H9 (cell line): ENCODE results near the gene KHSRP. TPM values are rescaled to one million over a fixed set of nuclear protein-coding genes. Genes with fewer than 3 reads are reported as not detected.

Experiments used
- DNase-seq: peaks from one replicate; pipeline ENCODE4 v3.0.0-alpha.2; 2017
- H2AFZ ChIP-seq: one replicate; pipeline ENCODE4 v1.6.1; 2013; ENCODE audit warnings: mild to moderate bottlenecking, low read length, control low read depth, moderate library complexity
- H2AK5ac ChIP-seq: 2 replicates; pipeline ENCODE4 v1.6.1; 2013; ENCODE audit warnings: low read length, control low read depth, mixed read lengths; ENCODE audit not compliant: insufficient read length
- H2BK120ac ChIP-seq: one replicate; pipeline ENCODE4 v1.6.1; 2013; ENCODE audit warnings: low read depth, mild to moderate bottlenecking, low read length, control low read depth, inconsistent platforms; ENCODE audit not compliant: poor library complexity, severe bottlenecking
- H2BK12ac ChIP-seq: 2 replicates; pipeline ENCODE4 v1.6.1; 2013; ENCODE audit warnings: low read length, control low read depth, mixed read lengths, low read depth; ENCODE audit not compliant: insufficient read length
- H2BK15ac ChIP-seq: 2 replicates; pipeline ENCODE4 v1.6.1; 2013; ENCODE audit warnings: low read depth, low read length, control low read depth
- H2BK20ac ChIP-seq: one replicate; pipeline ENCODE4 v1.6.1; 2013; ENCODE audit warnings: low read depth, mild to moderate bottlenecking, low read length, control low read depth, inconsistent platforms; ENCODE audit not compliant: poor library complexity, severe bottlenecking
- H2BK5ac ChIP-seq: 2 replicates; pipeline ENCODE4 v1.6.1; 2013; ENCODE audit warnings: low read length, control low read depth, mixed read lengths; ENCODE audit not compliant: insufficient read length
- H3K14ac ChIP-seq: 2 replicates; pipeline ENCODE4 v1.6.1; 2013; ENCODE audit warnings: low read length, control low read depth; ENCODE audit not compliant: insufficient read depth
- H3K18ac ChIP-seq: 2 replicates; pipeline ENCODE4 v1.6.1; 2013; ENCODE audit warnings: low read depth, mild to moderate bottlenecking, mixed read lengths, low read length, control low read depth; ENCODE audit not compliant: insufficient read length
- H3K23ac ChIP-seq: 2 replicates; pipeline ENCODE4 v1.6.1; 2013; ENCODE audit warnings: low read length, control low read depth, mixed read lengths, low read depth; ENCODE audit not compliant: insufficient read length
- H3K23me2 ChIP-seq: 2 replicates; pipeline ENCODE4 v1.6.1; 2013; ENCODE audit warnings: low read depth, mild to moderate bottlenecking, mixed read lengths, low read length, control low read depth; ENCODE audit not compliant: insufficient read length, poor library complexity, severe bottlenecking
- H3K27ac ChIP-seq: 2 replicates; pipeline ENCODE4 v1.5.1; 2013; ENCODE audit warnings: low read length, control low read depth, mixed read lengths, low read depth; ENCODE audit not compliant: insufficient read length
- H3K27me3 ChIP-seq: 2 replicates; pipeline ENCODE4 v1.6.1; 2013; ENCODE audit warnings: low read length, control low read depth, inconsistent platforms; ENCODE audit not compliant: insufficient read depth
- H3K4ac ChIP-seq: 2 replicates; pipeline ENCODE4 v1.6.1; 2013; ENCODE audit warnings: low read depth, mild to moderate bottlenecking, control low read depth, inconsistent platforms, low read length, moderate library complexity
- H3K4me1 ChIP-seq: 2 replicates; pipeline ENCODE4 v1.6.1; 2013; ENCODE audit warnings: low read length, control low read depth, inconsistent platforms; ENCODE audit not compliant: insufficient read depth
- H3K4me2 ChIP-seq: 2 replicates; pipeline ENCODE4 v1.6.1; 2013; ENCODE audit warnings: low read length, control low read depth, mixed read lengths; ENCODE audit not compliant: insufficient read length, insufficient read depth
- H3K56ac ChIP-seq: 2 replicates; pipeline ENCODE4 v1.6.1; 2013; ENCODE audit warnings: low read depth, mild to moderate bottlenecking, mixed read lengths, low read length, control low read depth; ENCODE audit not compliant: insufficient read length
- H3K79me1 ChIP-seq: 2 replicates; pipeline ENCODE4 v1.6.1; 2013; ENCODE audit warnings: low read depth, mild to moderate bottlenecking, moderate library complexity, low read length, control low read depth, inconsistent platforms; ENCODE audit not compliant: insufficient read depth, poor library complexity, severe bottlenecking
- H3K79me2 ChIP-seq: 2 replicates; pipeline ENCODE4 v1.6.1; 2013; ENCODE audit warnings: low read length, control low read depth, inconsistent platforms; ENCODE audit not compliant: insufficient read depth
- H3K9ac ChIP-seq: 2 replicates; pipeline ENCODE4 v1.6.1; 2013; ENCODE audit warnings: low read length, control low read depth, mixed read lengths; ENCODE audit not compliant: insufficient read length; ENCODE audit errors: extremely low read depth
- H3K9me3 ChIP-seq: one replicate; pipeline ENCODE4 v1.6.1; 2013; ENCODE audit warnings: low read depth, low read length, inconsistent platforms; ENCODE audit not compliant: control insufficient read depth
- H3T11ph ChIP-seq: one replicate; pipeline ENCODE4 v1.6.1; 2013; ENCODE audit warnings: mild to moderate bottlenecking, low read length, control low read depth, inconsistent platforms
- H4K20me1 ChIP-seq: one replicate; pipeline ENCODE4 v1.6.1; 2013; ENCODE audit not compliant: control insufficient read depth, insufficient read length, insufficient read depth
- H4K5ac ChIP-seq: 2 replicates; pipeline ENCODE4 v1.6.1; 2013; ENCODE audit warnings: low read depth, mild to moderate bottlenecking, mixed read lengths, low read length, control low read depth; ENCODE audit not compliant: insufficient read length
- H4K8ac ChIP-seq: replicated peaks from 2 replicates; pipeline ENCODE4 v1.6.1; 2013; ENCODE audit warnings: low read length, control low read depth, mixed read lengths, low read depth; ENCODE audit not compliant: insufficient read length
- H4K91ac ChIP-seq: 2 replicates; pipeline ENCODE4 v1.6.1; 2013; ENCODE audit warnings: low read depth, mild to moderate bottlenecking, moderate library complexity, mixed read lengths, low read length, control low read depth; ENCODE audit not compliant: insufficient read length
- H3K27ac Mint-ChIP-seq, 3 experiments: 2 replicates in 2 of 3; 3 replicates in 1 of 3; pipeline ENCODE4 v1.8.0; 2020 to 2021; ENCODE audit warnings: mixed read lengths in 3 of 3, mild to moderate bottlenecking in 1 of 3, moderate library complexity in 1 of 3
- H3K27me3 Mint-ChIP-seq: 2 replicates; pipeline ENCODE4 v1.8.0; 2021; ENCODE audit warnings: low read depth, mild to moderate bottlenecking, moderate library complexity, mixed read lengths
- H3K36me3 Mint-ChIP-seq, 3 experiments: 2 replicates in 2 of 3; 3 replicates in 1 of 3; pipeline ENCODE4 v1.8.0; 2020 to 2021; ENCODE audit warnings: low read depth in 3 of 3, mixed read lengths in 3 of 3; ENCODE audit not compliant: insufficient read depth in 1 of 3
- H3K4me1 Mint-ChIP-seq, 2 experiments: 2 replicates each; pipeline ENCODE4 v1.8.0; 2020; ENCODE audit warnings: mixed read lengths in 2 of 2
- H3K4me3 Mint-ChIP-seq, 2 experiments: 2 replicates in 1 of 2; 3 replicates in 1 of 2; pipeline ENCODE4 v1.8.0; 2020 to 2021; ENCODE audit warnings: mild to moderate bottlenecking in 2 of 2, mixed read lengths in 2 of 2, moderate library complexity in 1 of 2
- H3K9me3 Mint-ChIP-seq, 2 experiments: 2 replicates in 1 of 2; 3 replicates in 1 of 2; pipeline ENCODE4 v1.8.0; 2020; ENCODE audit warnings: mild to moderate bottlenecking in 2 of 2, mixed read lengths in 2 of 2, moderate library complexity in 1 of 2
- CTCF ChIP-seq: fragments of 200-600 bp; sonication (generic); conservative IDR thresholded peaks from 3 replicates; pipeline ENCODE4 v1.8.0; 2021; ENCODE audit warnings: antibody characterized with exemption, mild to moderate bottlenecking
- WGBS: extraction: QIAGEN DNeasy Blood & Tissue Kit; methylation state at CpG from one replicate; pipeline ENCODE4 v1.1.7; 2013; ENCODE audit warnings: missing lambda C conversion rate, low lambda C conversion rate, mixed read lengths; ENCODE audit not compliant: insufficient read length; ENCODE audit errors: extremely low coverage; 5-methylcytosine and 5-hydroxymethylcytosine counted together
- total RNA-seq: library from RNA; stranded (reverse); gene quantifications from 2 replicates; pipeline ENCODE4 v1.2.1, GENCODE V29; 2021

Gene KHSRP
- total RNA-seq, 1 experiment from 2014 or later = 602 TPM

GRCh38 chr19:6394831-6395230 lies 29.8 kb downstream of the KHSRP start:
- no peak for TF ChIP-seq CTCF
- no peak overlapping the region for H2BK120ac ChIP-seq
- no peak overlapping the region for H2AFZ ChIP-seq
- H3K23ac ChIP-seq = no peak overlapping the region
- H3K36me3 Mint-ChIP-seq = peaks cover 3 to 14% (median 10%) of the 10 kb centered on the region in 3 experiments
- H3K14ac ChIP-seq = no peak overlapping the region
- no peak overlapping the region for H4K5ac ChIP-seq
- no peak for DNase-seq
- H3K9me3 ChIP-seq = no peaks in the 10 kb centered on the region
- peak overlapping the region; percentile 97 for H3K4me3 Mint-ChIP-seq
- no peaks in the 10 kb centered on the region for H3K27me3 Mint-ChIP-seq
- H2BK5ac ChIP-seq = no peak overlapping the region
- H3K4ac ChIP-seq = no peak overlapping the region
- no peak overlapping the region for H2BK15ac ChIP-seq
- peak overlapping the region; percentile 90 for H3K4me2 ChIP-seq
- no peak overlapping the region for H3K9ac ChIP-seq
- WGBS = no CpG with 5 or more reads among the region's 3 CpGs
- no peak overlapping the region for H2BK20ac ChIP-seq
- peak overlapping the region; percentile 82 to 94 (median 94); a peak in 6 of 7 replicates for H3K27ac Mint-ChIP-seq
- H2AK5ac ChIP-seq = no peak overlapping the region
- H3K27me3 ChIP-seq = no peaks in the 10 kb centered on the region
- no peak overlapping the region for H4K8ac ChIP-seq
- H4K20me1 ChIP-seq = no peaks in the 10 kb centered on the region
- H4K91ac ChIP-seq = no peak overlapping the region
- no peak overlapping the region for H3K56ac ChIP-seq
- peaks cover 18 to 26% of the 10 kb centered on the region in 2 experiments for H3K4me1 Mint-ChIP-seq
- peaks cover 3% of the 10 kb centered on the region; the same call in 1 of the 2 replicates for H3K4me1 ChIP-seq
- peaks cover 6% of the 10 kb centered on the region for H3K23me2 ChIP-seq
- no peaks in the 10 kb centered on the region for H3K9me3 Mint-ChIP-seq
- H3K79me2 ChIP-seq = peaks cover 3% of the 10 kb centered on the region; the same call in 1 of the 2 replicates
- no peak overlapping the region for H3K27ac ChIP-seq
- H3K18ac ChIP-seq = no peak overlapping the region
- peaks cover 9% of the 10 kb centered on the region for H3K79me1 ChIP-seq
- H2BK12ac ChIP-seq = no peak overlapping the region
- H3T11ph ChIP-seq = no peak overlapping the region
